Head of caudate nucleus (tissue), 42 donors: Measurements from ENCODE around the gene UFD1.

Experiments
- DNase-seq, 42 donors: peaks; one replicate each; pipeline versions ENCODE4 v3.0.0 to v3.0.0-alpha.2; 2020 to 2021; ENCODE audit warnings: mixed read lengths in 7 of 42
- intact Hi-C: fragments of 100-400 bp; cut with DNase I; formaldehyde crosslinking; loops from one replicate; pipeline ENCODE4 v1.15.0; 2022

The UFD1 gene

DNA sequence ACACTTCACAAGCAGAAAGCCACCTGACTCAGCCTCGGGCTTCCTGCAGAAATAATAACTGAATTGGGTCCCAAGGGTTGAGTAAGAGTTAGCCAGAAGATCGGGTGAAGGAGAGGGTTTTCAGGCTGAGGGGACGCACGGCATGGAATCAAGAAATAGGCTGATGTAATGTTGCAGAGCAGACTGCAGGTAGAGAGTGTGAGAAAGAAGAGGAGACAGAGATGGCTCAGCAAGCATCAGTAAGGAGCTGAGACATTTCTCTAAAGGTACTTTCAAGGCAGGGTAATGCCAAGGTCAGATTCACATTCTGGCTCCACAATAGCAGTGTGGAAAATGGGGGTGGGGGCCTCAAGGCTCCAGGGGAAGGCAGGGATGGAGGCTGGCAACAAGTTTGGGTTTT, 66.1 kb downstream of the UFD1 start:
- no peak for DNase-seq
- intact Hi-C loops, result no loop called here

DNA sequence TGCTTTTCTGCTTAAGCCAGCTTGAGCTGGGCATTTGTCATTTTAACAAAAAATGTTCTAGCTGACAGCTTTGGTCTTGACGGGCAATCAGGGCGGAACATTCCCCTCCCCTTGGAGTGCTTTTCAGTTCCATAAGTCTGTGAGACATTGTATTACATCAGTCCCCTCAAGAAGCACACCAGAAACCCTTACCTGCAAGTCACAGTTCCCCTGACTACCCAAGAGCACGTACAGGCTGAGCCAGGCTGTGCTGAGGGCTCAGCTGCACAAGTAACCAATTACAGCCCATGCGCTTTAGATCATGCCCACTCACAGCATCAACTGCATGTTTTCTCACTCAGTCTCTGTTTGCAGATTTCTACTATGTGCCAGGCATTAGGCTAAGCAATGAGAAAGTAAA, 66.5 kb downstream of the UFD1 start:
- intact Hi-C loops, result no loop called here
- DNase-seq, result peak in 3 of 42 donors; percentile 11 to 19 (median 15)

DNA sequence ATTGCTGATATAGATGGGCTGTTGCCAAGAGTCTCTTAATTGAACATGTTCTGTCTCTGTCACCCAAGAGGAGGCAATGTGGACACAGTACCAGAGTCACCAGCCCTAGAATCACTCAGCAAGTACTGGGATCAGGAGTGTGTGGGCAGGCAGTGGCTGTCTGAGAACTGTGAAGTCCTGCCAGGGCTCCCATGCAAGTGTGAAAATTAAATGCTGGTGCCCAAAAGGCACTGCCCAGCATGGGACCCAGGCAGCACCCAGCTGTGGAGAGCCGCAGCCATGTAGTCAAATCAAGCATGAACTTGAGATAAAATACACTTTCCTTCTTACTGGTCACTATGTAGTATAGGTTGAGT, 67.3 kb downstream of the UFD1 start:
- intact Hi-C loops, result no loop called here
- no peak for DNase-seq

DNA sequence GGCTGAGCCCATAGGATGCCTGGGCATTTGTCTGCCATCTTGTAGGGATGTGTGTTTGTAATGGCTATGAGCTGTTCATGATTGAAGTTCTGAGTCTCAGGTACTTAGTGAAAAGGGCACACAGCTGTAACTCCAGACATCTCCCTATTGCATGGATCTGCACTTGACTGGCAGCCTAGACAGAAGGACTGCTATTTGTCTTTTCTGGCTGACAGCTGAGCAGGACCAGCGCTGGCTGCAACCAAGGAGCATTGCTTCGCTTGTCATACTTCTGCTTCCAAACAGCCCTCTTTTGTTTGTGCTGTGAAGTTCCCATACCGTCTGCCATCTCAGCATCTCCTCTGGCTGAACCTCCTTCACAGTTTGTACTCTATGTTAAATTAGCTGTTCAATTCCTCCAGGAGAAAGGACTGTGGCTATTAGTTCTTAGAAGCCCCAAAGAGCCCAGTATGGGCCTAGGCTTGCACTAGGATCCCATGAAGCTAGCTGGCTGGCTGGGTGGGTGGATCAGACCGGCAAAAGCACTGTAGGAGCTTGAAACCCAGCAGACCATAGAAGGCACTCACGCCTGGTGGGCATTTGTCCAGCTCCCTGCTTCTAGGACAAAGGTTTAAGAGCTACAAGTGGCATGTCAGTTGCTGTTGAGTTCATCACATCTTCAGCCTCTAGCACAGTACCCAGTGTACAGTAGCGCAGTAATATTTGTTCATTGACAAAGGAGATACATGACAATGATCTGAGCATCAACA, 67.9 kb downstream of the UFD1 start:
- intact Hi-C loops, result no loop called here
- peak in 4 of 42 donors; percentile 15 to 37 (median 20) for DNase-seq

DNA sequence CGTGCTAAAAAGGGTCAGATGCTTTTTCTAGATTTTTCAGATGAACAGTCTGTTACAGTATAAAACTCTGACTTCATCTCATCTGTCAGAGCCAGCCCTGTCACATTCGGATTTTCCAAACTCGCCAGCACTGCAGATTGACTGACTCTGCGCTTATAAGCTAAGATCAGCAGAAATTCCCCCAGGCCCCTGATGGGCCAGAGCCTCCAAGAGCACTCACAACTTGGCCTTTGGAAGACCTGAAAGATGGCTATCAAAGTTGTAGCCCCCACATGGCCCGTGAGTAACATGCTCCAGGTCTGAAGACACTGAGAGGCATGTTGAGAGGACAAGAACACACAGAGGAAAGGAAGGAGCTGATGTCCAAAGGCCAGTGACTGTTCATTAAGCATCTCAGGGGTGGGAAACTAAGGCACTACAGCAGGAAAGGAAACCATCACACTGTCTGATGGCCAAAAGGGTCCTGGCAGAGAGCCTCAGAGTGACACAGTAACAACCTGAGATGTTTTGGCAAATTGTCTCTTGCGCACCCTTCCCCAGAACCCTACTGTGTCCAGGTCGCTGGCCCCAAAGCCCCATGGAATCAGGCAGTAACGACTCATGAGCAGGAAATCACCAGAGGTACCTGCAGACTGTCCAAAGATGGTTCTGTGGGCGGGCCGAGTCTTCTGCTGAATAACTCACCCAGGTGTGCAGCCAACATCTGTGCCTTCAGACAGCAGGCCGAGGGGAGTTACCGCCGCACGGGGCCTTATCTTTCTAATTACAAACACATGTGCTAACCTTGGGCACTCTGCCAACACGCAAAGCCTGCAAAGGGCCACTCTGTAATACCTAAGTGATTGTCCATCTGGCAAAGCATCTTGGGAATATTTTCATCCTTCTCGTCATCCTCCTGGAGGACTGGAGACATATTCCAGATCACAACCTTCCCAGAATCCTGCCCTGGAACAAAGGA, 71.1 kb downstream of the UFD1 start:
- DNase-seq, result peak in 1 of 42 donors; percentile 30
- intact Hi-C loops, result no loop called here

DNA sequence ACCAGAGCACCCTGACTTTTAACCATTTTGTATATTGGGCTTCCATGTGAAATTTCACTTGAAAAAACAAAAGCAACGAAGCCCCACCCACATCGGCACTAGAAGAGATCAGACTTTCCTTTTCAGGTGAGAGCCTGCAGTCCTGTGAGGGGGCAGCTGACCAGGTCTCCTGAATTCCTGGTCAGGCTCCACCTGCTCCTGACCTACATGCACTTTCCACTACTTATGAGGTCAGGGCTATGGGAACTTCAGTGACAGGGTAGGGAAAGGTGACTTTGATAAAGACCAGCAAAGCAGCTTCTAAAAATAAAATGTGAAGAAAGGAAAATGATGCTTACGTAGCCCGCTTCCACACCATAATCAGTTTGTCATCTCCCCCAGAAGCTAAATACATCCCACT, 72.1 kb downstream of the UFD1 start:
- DNase-seq, result no peak
- intact Hi-C loops, result no loop called here

DNA sequence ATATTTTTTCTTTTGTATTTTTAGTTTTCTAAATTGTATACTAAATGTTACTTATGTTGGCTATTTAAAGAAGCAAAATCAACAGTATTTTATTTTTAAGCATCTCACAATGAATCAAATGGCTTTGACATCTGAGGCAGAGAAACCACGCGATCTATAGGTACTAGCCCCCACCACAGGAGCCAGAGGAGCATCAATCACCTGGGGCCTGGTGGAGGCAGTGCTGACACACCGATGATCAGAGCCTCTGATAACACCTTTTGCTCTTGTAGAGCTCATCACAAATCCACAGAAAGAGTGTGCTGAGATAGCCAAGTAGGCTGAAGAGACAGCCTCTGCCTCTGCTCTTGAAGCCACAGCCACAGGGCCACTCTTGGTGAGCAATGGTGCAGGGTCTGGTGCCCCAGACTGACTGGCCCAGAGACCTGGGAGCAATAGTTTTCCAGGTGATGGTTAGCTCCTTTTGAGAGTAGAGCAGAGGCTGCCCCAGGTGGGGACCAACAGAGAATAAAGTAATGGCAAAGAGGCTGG, 72.6 kb downstream of the UFD1 start:
- intact Hi-C loops, result no loop called here
- DNase-seq, result no peak

- intact Hi-C loops, result no loop called here
- DNase-seq, result no peak
Measured at GRCh38 chr22:19405652-19406051, 73.3 kb downstream of the UFD1 start.

- DNase-seq, result no peak
- intact Hi-C loops, result no loop called here
Measured at GRCh38 chr22:19405133-19405532, 73.9 kb downstream of the UFD1 start.

DNA sequence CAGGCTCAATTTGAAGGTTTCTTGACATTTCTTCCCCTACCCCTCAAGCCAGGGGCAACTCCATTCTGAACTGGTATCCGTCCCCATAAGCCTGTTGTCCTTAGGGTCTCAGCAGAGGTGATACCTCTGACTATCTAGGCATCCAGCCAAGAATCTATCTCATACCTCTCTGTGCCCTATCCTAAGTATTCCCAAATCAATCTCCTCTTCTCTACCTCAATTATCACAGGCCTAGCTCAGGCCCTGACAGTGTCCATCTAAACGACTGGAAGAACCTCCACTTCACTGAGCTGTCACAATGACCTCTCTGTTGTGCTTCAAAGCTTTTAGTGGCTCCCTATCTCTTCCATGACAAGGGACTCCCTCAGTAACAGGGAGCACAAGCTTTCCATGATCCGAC, 74.3 kb downstream of the UFD1 start:
- DNase-seq, result no peak
- intact Hi-C loops, result no loop called here

DNA sequence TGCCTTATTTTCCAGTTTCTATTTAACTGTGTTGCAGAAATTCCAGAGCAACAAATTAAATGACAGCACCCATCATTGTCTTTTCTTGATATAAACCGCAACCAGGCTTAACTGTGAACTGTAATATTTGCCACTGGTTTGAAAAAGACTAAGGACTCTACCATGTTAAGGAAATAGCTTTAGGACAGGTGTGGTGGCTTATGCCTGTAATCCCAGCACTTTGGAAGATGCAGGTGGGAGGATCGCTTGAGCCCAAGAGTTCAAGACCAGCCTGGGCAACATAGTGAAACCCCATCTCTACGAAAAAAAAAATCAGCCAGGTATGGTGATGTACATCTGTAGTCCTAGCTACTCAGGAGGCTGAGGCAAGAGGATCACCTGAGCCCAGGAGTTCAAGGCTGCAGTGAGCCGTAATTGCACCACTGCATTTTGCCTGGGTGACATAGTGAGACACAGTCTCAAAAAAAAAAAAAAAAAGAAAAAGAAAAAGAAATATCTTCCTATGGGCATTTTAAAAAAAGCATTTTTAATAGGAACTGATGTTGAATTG, 76.3 kb downstream of the UFD1 start:
- no peak for DNase-seq
- intact Hi-C loops, result no loop called here

GRCh38 chr22:19401483-19401882, 77.5 kb downstream of the UFD1 start:
- no peak for DNase-seq
- intact Hi-C loops, result no loop called here

DNA sequence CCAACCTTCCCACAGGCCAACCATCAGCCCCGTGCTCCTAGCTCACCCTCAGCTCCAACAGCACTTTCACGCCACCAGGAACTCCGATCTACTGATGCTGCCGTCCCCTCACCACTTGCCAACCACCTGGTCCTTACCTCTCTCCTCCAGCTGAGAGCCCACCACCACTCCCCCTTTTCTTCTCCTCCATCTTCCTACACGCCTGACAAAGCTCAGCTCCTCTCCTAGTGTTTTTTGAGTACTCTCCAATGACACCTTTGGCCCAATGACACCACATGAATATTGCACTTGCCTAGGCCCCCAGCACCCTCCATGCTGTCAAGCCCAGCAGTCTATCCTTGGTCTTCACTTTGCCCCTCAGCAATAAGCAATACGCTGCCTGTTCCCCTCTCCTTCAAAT, 78.1 kb downstream of the UFD1 start:
- intact Hi-C loops, result no loop called here
- DNase-seq, result no peak
